K562 (cell line): ENCODE data around the gene LDAH. TPM values are rescaled to one million over a fixed set of nuclear protein-coding genes. Genes with fewer than 3 reads are reported as not detected.

ENCODE experiments used
- BRD9 ChIP-seq: fragments of 450-650 bp; IDR thresholded peaks from 2 replicates; pipeline ENCODE4 v1.6.1; 2018; ENCODE audit warnings: low read depth; ENCODE audit not compliant: partially characterized antibody
- CBX8 ChIP-seq: fragments of 200-600 bp; sonication (generic); IDR thresholded peaks from 2 replicates; pipeline ENCODE4 v1.6.1; 2012; ENCODE audit warnings: borderline replicate concordance, mixed run types, low read depth, mild to moderate bottlenecking, moderate library complexity, mixed read lengths, low read length, control low read depth, inconsistent platforms; ENCODE audit not compliant: poor library complexity, severe bottlenecking; ENCODE audit errors: extremely low read depth
- MCM2 ChIP-seq: fragments of 450-650 bp; IDR thresholded peaks from 2 replicates; pipeline ENCODE4 v1.6.1; 2017; ENCODE audit warnings: low read depth, mild to moderate bottlenecking
- PHB ChIP-seq: fragments of 250-450 bp; sonication (Bioruptor Pico); IDR thresholded peaks from 2 replicates; pipeline ENCODE4 v1.5.0; 2021
- PKNOX1 ChIP-seq: fragments of 450-650 bp; IDR thresholded peaks from 2 replicates; pipeline ENCODE4 v1.6.1; 2016
- TAF1 ChIP-seq: IDR thresholded peaks from 2 replicates; pipeline ENCODE4 v1.6.1; 2011; ENCODE audit warnings: mild to moderate bottlenecking, low read length, moderate library complexity; ENCODE audit not compliant: insufficient read depth, control insufficient read depth, severe bottlenecking; ENCODE audit errors: extremely low read depth
- TEAD1 ChIP-seq, 2 experiments: fragments of 450-650 bp in 1 of 2; sonication (generic) in 1 of 2; formaldehyde crosslinking; IDR thresholded peaks; 2 replicates each; pipeline versions ENCODE4 v1.4.0 to v1.8.0; 2020 to 2022; ENCODE audit warnings: mild to moderate bottlenecking in 2 of 2, missing genetic modification reagents in 1 of 2
- ZC3H4 ChIP-seq: sonication (generic); formaldehyde crosslinking; IDR thresholded peaks from 2 replicates; pipeline ENCODE4 v1.9.0; 2021; ENCODE audit warnings: missing genetic modification reagents, borderline replicate concordance
- ZNF778 ChIP-seq: fragments of 450-650 bp; formaldehyde crosslinking; IDR thresholded peaks from 2 replicates; pipeline ENCODE4 v1.4.0; 2020; ENCODE audit warnings: mild to moderate bottlenecking, moderate library complexity
- polyA plus RNA-seq, 8 experiments: library from polyadenylated mRNA; depleted of rRNA in 4 of 8; stranded (reverse) in 5 of 8; unstranded in 3 of 8; fragments of >200 nt; fragmentation: Nextera tagmentation in 2 of 8; fragmentation: Illumina TruSeq in 1 of 8; extraction: Ambion mirVana in 2 of 8; extraction: Trizol in 1 of 8; gene quantifications; 2 replicates each; pipeline versions ENCODE4 v1.2.1 to v1.2.3, GENCODE V29; 2011 to 2014; ENCODE audit warnings: inconsistent platforms in 1 of 8, missing spikeins in 1 of 8
- total RNA-seq, 7 experiments: library from RNA; depleted of rRNA in 6 of 7; stranded (reverse); fragments of >200 nt in 6 of 7; fragmentation: Illumina TruSeq in 2 of 7; extraction: Trizol in 2 of 7; gene quantifications; 2 replicates each; pipeline versions ENCODE4 v1.2.1 to v1.2.3, GENCODE V29; 2011 to 2021; ENCODE audit warnings: low replicate concordance in 1 of 7
- TF ChIP-seq, protein P1 (sequence below), 2 experiments: fragments of 450-650 bp; formaldehyde crosslinking in 1 of 2; IDR thresholded peaks; 2 replicates each; pipeline versions ENCODE4 v1.4.0 to v1.6.1; 2014 to 2020; ENCODE audit warnings: mild to moderate bottlenecking in 2 of 2, borderline replicate concordance in 1 of 2, low read depth in 1 of 2
- TF ChIP-seq, protein P2 (sequence below): fragments of 200-400 bp; formaldehyde crosslinking; IDR thresholded peaks from 2 replicates; pipeline ENCODE4 v1.6.1; 2017; ENCODE audit warnings: mild to moderate bottlenecking, low read depth, low read length, moderate library complexity
- TF ChIP-seq, protein P3 (sequence below): fragments of 450-650 bp; IDR thresholded peaks from 2 replicates; pipeline ENCODE4 v1.6.1; 2017; ENCODE audit warnings: antibody characterized with exemption

The LDAH gene
- total and polyA plus RNA-seq, 9 of the 15 experiments (the other 6 are each of a cell fraction or from before 2014, with no cell fraction given) = 22.3 to 60.1 (median 40.0) TPM

GRCh38 chr2:20661421-20662307, 161.2 kb downstream of the LDAH start (continued):
- TF ChIP-seq, protein P1, sequence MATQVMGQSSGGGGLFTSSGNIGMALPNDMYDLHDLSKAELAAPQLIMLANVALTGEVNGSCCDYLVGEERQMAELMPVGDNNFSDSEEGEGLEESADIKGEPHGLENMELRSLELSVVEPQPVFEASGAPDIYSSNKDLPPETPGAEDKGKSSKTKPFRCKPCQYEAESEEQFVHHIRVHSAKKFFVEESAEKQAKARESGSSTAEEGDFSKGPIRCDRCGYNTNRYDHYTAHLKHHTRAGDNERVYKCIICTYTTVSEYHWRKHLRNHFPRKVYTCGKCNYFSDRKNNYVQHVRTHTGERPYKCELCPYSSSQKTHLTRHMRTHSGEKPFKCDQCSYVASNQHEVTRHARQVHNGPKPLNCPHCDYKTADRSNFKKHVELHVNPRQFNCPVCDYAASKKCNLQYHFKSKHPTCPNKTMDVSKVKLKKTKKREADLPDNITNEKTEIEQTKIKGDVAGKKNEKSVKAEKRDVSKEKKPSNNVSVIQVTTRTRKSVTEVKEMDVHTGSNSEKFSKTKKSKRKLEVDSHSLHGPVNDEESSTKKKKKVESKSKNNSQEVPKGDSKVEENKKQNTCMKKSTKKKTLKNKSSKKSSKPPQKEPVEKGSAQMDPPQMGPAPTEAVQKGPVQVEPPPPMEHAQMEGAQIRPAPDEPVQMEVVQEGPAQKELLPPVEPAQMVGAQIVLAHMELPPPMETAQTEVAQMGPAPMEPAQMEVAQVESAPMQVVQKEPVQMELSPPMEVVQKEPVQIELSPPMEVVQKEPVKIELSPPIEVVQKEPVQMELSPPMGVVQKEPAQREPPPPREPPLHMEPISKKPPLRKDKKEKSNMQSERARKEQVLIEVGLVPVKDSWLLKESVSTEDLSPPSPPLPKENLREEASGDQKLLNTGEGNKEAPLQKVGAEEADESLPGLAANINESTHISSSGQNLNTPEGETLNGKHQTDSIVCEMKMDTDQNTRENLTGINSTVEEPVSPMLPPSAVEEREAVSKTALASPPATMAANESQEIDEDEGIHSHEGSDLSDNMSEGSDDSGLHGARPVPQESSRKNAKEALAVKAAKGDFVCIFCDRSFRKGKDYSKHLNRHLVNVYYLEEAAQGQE (IDR thresholded peaks at IDR 0.05; ENCODE audit: borderline replicate concordance) = peak; percentile 80
- TF ChIP-seq, protein P1 (CRISPR knock-in tag; IDR thresholded peaks at IDR 0.05; ENCODE audit: low read depth) = no peak
- TF ChIP-seq ZNF778 (CRISPR knock-in tag) (no peak), CBX8 (no peak), MCM2 (no peak), TEAD1 (CRISPR knock-in tag; IDR thresholded peaks at IDR 0.05) (no peak), PHB (no peak), BRD9 (no peak), TAF1 (no peak), PKNOX1 (no peak), ZC3H4 (CRISPR knock-in tag) (no peak)
- TF ChIP-seq, protein P2, sequence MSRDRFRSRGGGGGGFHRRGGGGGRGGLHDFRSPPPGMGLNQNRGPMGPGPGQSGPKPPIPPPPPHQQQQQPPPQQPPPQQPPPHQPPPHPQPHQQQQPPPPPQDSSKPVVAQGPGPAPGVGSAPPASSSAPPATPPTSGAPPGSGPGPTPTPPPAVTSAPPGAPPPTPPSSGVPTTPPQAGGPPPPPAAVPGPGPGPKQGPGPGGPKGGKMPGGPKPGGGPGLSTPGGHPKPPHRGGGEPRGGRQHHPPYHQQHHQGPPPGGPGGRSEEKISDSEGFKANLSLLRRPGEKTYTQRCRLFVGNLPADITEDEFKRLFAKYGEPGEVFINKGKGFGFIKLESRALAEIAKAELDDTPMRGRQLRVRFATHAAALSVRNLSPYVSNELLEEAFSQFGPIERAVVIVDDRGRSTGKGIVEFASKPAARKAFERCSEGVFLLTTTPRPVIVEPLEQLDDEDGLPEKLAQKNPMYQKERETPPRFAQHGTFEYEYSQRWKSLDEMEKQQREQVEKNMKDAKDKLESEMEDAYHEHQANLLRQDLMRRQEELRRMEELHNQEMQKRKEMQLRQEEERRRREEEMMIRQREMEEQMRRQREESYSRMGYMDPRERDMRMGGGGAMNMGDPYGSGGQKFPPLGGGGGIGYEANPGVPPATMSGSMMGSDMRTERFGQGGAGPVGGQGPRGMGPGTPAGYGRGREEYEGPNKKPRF = no peak
- TF ChIP-seq, protein P3, sequence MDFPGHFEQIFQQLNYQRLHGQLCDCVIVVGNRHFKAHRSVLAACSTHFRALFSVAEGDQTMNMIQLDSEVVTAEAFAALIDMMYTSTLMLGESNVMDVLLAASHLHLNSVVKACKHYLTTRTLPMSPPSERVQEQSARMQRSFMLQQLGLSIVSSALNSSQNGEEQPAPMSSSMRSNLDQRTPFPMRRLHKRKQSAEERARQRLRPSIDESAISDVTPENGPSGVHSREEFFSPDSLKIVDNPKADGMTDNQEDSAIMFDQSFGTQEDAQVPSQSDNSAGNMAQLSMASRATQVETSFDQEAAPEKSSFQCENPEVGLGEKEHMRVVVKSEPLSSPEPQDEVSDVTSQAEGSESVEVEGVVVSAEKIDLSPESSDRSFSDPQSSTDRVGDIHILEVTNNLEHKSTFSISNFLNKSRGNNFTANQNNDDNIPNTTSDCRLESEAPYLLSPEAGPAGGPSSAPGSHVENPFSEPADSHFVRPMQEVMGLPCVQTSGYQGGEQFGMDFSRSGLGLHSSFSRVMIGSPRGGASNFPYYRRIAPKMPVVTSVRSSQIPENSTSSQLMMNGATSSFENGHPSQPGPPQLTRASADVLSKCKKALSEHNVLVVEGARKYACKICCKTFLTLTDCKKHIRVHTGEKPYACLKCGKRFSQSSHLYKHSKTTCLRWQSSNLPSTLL = no peak
